ENCODE measurements around the gene KNDC1.

- no peak for TF ChIP-seq CTCF (IDR thresholded peaks at IDR 0.05)
- TF ChIP-seq POLR2A (IDR thresholded peaks at IDR 0.05), result no peak
These were observed 14.0 kb downstream of the KNDC1 start for GRCh38 chr10:133173860-133174640.

All from right lobe of liver (tissue), 4 donors.